Measurements from ENCODE around the gene HMBS.

The HMBS gene

DNA sequence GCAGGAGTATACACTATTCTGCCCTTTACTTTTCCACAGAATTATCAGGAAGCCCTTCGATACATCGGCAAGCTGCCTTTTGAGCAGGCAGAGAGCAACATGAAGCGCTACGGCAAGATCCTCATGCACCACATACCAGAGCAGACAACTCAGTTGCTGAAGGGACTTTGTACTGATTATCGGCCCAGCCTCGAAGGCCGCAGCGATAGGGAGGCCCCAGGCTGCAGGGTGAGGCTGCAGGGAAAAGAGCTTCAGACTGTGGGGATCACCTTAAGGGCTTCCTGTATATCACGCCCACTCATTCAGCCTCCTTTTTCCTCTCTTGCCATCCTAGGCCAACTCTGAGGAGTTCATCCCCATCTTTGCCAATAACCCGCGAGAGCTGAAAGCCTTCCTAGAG, 6.8 kb upstream of the HMBS start:
- DNase-seq = no peak

DNA sequence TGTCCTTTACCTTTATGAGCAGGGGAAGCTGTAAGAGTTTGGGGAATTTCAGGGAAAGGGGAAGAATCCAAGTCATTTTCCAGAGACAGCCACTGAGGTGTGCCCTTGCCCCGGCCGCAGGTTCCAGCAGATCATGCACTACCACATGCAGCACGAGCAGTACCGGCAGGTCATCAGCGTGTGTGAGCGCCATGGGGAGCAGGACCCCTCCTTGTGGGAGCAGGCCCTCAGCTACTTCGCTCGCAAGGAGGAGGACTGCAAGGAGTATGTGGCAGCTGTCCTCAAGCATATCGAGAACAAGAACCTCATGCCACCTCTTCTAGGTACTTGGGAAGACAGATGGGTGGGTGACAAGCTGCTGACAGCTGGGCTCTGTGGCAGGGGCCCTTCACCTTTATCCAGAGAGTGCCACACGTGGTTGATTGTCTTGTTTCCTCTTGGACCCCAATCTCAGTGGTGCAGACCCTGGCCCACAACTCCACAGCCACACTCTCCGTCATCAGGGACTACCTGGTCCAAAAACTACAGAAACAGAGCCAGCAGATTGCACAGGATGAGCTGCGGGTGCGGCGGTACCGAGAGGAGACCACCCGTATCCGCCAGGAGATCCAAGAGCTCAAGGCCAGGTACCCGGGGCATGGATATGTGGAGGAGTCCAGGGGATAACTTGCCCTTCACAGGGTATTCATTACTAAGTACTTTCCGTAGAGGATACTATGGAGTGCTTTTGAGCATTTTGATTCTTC, 5.8 kb upstream of the HMBS start:
- DNase-seq = no peak

GRCh38 chr11:119081682-119082260, 2.9 kb upstream of the HMBS start:
- DNase-seq = no peak

DNA sequence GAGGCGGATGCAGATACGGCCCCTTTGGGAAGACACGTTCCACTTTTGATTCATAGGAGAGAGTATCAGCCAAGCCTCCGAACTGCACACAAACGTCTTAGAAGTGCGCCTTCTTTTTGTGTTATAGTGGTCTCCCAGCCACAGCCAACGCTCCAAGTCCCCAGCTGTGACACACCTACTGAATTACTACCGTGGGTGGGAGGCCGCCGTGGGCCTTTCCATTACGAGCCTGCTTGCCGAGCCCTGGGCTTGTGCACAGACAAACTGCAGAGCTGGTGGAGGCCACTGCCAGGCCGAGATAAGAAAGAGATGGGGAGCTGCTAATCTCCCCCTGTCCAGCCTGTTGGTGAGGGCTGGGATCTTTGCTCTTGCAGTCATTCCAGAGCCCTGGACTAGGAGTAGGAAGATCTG, 761 bp downstream of the HMBS start:
- DNase-seq = no peak

DNA sequence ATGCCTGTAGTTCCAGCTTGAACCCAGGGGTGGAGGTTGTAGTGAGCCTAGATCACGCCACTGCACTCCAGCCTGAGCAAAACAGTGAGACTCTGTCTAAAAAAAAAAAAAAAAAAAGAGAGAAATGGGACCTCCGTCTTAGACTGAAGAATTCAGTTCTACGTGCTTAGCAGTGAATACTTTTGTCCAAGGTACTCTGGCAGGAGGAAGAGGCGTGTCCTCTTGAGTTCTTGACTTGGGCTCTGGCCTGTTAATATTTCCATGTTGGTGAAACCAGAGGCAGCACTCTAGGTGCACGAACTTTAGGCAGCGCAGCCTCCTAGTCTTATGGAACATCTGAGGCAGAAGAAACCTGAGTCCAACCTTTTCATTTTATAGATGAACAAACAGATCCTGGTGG, 2.4 kb downstream of the HMBS start:
- DNase-seq = no peak

DNA sequence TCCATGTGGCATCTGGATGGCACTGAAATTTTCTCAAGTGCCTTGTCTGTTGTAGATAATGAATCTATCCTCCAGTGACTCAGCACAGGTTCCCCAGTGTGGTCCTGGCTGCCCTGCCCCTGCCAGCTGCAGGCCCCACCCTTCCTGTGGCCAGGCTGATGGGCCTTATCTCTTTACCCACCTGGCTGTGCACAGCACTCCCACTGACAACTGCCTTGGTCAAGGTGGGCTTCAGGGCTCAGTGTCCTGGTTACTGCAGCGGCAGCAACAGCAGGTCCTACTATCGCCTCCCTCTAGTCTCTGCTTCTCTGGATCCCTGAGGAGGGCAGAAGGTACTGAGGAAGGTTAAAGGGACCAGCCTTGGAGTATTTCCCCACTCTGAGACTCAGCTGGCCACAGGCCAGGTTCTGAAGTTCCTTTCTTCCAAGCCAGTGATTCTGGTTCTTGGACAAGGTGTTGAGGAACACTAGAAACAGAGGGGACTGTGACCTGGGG, 3.1 kb downstream of the HMBS start:
- DNase-seq = no peak

DNA sequence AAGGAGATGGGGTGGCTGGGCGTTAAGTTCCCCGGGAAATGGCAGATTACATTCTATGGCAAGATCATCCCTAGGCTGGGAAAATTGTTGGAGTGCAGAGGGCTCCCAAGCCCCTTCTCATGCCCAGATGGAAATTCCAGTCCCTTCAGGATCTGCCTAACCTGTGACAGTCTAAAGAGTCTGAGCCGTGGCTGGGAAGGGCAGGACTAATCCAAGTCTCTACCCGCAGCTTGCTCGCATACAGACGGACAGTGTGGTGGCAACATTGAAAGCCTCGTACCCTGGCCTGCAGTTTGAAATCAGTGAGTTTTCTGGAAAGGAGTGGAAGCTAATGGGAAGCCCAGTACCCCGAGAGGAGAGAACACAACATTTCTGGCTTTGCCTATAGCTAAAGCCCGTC, 3.7 kb downstream of the HMBS start:
- DNase-seq = no peak

- DNase-seq = no peak
Measured at GRCh38 chr11:119089319-119089718, 4.6 kb downstream of the HMBS start.

DNA sequence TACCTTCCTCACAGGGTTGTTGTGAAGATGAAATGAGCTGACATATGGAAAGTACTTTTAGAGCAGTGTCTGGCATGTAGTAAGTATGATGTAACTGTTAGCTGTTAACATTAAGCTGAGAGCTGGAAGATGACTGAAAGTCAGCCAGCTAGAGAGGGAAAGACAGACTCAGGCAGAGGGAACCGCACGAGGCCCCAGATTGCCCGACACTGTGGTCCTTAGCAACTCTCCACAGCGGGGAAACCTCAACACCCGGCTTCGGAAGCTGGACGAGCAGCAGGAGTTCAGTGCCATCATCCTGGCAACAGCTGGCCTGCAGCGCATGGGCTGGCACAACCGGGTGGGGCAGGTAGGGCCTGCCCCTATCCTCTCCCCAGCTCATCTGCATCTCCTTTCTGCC, 6.5 kb downstream of the HMBS start:
- peak; percentile 38 for DNase-seq

DNA sequence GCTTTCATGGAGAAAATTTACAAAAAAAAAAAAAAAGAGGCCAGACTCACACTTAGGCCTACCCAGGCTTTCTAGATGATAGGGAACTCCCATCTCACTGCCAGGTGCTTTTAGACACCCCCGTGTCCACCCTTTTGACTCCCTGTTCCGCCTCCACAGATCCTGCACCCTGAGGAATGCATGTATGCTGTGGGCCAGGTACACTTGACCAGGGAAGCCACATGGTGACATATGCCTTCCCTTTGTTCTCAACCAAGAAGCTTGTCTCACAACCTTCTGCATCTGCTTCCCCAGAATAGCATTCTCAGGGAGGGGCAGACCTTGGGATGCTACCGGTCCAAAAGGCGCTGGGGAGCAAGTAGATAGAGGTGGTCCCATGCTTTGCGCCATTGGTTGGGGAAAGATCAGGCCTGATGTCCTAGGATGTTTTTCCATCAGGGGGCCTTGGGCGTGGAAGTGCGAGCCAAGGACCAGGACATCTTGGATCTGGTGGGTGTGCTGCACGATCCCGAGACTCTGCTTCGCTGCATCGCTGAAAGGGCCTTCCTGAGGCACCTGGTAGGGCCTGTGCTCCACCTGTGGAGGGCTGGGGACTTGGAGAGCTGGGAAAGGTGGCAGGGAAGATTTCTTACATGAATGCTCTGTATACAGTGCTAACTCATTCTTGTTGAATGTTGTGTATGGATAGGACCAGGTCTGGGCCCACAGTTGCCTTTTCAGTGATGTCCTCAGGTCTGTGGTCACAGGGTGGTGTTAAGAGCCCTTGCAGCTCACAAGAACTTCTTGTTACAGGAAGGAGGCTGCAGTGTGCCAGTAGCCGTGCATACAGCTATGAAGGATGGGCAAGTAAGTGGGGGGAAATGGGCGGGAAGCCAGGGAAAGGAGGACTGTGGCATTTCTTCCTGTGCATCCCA, 7.5 kb downstream of the HMBS start:
- peak; percentile 20 for DNase-seq

- DNase-seq = no peak
Measured at GRCh38 chr11:119092880-119093842, 8.5 kb downstream of the HMBS start.

- peak; percentile 73 for DNase-seq
Measured at GRCh38 chr11:119093942-119094815, 9.5 kb downstream of the HMBS start.

GRCh38 chr11:119094816-119095065, 10.1 kb downstream of the HMBS start:
- no peak for DNase-seq

DNA sequence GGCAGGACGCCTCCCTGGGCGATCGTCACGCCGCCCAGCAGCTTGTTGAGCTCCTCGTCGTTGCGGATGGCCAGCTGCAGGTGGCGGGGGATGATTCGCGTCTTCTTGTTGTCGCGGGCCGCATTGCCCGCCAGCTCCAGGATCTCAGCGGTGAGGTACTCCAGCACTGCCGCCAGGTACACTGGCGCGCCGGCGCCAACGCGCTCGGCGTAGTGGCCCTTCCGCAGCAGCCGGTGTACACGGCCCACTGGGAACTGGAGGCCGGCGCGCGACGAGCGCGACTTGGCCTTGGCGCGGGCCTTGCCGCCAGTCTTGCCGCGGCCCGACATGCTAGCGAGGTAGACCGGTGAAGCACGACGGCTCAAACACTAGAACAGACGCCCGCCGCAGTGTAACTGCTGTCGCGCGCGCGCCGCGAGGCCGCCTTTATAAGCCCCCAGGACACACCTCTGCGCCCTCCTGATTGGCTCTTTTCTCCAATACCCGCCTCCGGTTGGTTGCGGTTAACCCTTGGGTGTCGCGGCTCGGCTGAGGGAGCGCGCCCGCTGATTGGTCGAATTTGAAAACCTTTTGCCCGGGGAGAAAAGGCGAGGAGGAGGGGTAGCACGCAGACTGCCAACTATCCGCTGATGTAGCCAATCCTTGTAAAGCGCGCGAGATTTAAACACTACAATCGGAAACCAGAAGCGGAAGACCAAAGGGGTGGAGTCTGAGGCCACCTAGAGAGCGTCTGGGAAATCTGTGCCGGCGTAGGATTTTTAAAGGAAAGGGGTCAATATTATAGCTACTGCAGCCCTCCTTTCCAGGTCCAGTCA, 10.6 kb downstream of the HMBS start:
- peak; percentile 99 for DNase-seq

DNA sequence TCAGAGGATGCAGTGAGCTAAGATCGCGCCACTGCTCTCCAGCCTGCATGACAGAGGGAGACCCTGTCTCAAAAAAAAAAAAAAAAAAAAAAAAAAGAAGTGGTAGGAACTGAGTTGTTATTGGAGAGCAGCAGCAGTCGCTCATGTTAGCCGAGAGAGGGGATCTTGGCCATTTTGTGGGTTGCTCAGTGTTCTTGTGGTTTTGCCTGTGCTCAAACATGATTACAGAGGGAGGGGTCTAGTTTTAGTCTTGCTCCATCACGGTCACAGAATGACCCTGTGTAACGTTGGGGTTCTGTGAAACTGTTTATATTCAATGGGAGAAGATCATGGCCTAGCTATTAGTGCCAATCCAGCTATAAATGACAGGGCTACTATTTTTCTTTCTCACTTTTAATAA, 15.0 kb downstream of the HMBS start:
- no peak for DNase-seq

- DNase-seq = no peak
Measured at GRCh38 chr11:119100246-119100970, 15.7 kb downstream of the HMBS start.

DNA sequence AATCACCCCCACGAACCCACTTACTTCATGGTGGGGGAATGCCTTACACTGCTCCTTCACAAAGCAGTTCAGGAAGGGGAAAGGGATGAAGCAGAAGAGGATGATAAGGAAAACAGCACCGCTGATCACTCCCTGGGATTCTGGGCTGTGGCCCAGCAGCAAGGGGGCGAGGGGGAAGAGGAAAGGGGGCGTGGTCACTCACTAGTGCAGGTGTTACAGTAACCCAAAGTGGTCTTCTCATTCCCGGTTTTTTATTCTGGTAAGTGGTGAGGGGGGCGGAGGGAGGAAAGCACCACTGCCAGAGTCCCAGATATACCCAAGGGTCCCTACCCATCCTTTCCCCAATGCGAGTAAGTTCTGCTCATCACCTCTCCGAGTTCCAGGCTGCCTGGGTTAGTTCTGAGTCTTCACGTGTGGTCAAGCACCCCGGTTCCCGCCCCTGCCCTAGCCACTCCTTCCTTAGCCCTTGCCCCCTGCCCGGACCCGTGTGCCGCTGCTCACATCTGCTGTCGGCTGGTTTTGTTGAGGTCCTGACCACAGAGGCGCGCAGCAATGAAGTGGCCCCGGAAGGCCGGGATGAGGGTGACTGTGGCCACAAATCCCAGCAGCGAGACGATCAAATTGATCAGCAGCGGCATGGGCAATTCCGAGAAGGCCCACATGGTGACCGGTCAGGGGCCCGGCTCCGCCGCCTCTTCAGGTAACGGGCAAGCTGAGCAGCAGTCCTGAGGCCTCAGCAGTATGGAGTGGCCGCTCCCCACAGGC, 16.5 kb downstream of the HMBS start:
- DNase-seq = no peak

DNA sequence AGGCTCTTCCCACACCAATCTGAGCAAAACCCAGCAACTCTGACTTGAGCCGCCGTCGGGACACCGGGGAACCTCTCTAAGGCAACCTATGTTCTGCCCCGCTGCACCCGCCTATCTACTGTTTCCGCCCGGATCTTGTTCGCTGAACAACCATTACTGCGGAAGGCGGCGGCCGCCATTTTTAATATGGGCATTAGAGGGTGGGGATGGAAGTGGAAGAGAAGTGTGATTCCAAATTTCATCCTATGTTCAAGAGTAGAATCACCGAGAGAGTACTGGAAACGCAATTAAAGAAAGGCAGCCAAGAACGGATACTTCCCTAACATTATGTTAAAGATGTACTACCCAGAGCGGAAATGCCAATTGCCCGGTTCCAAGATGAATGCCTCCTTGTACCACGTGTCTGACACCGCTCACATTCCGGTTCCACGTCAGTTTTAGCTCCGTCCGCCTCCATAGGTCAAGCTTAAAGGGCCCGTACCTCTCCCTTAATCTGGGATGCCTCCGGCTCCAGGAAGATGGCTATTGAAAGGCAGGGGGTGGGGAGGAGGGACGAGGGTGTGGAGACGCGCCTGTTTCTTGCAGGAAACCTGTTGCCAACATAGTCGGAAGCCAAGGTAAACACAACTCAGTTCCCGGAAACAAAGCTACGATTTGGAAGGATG, 17.2 kb downstream of the HMBS start, which contains the start of gene DPAGT1:
Gene DPAGT1, minus strand, starts transcription at position 95 of the 665 bp plus-strand sequence. CDS start 198 bp downstream, outside the sequence.
- DNase-seq = peak; percentile 96

Data from left hindlimb (tissue), 1 donor.